ENCODE measurements around the gene CIB2.

The CIB2 gene

GRCh38 chr15:78083687-78084448 lies 47.4 kb downstream of the CIB2 start:
- TF ChIP-seq CTCF (IDR thresholded peaks at IDR 0.05; ENCODE audit: low read depth, low read length), result no peak
- H3K4me3 ChIP-seq (ENCODE audit: low read depth, low read length), result no peak overlapping the region

DNA sequence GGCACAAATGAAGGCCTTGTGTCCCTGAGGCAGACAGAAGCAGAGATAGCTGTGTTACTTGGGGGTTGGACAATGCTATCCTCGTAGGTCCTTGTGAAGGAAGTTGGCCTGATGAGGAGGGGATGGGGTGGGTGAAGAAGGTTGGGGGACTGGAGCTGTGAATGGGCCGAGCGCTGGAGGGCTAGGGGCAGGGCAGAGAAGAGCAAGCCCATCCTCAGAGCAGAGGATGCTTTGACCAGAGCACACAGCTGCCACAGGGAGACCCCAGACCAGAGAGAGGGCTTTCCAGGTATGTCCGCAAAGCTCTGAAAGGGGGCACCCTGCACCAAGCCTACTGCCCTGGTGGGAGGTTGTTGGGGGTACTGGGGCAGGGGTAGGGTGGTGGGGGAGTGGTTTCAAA lies 48.1 kb downstream of the CIB2 start:
- H3K4me3 ChIP-seq (ENCODE audit: low read depth, low read length), result no peak overlapping the region
- no peak for TF ChIP-seq CTCF (IDR thresholded peaks at IDR 0.05; ENCODE audit: low read depth, low read length)

DNA sequence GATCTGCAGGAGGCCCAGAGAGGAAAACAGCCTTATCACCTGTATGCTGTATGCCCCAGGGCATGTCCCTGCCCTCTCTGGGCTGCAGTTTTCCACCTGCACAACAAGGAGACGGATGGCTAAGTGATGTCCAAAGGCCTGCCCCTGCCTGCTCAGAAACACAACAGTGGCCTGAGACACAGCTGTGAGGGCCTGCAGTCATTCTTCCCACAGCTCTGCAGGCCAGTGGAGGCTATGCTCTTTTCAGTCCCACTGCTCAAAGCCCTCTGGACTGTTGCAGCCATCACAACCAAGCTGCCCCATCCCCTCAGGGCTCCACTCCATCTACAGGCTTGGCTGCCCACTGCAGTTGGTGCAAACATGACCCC lies 48.5 kb downstream of the CIB2 start:
- TF ChIP-seq CTCF (IDR thresholded peaks at IDR 0.05; ENCODE audit: low read depth, low read length), result no peak

GRCh38 chr15:78082106-78082742 lies 49.0 kb downstream of the CIB2 start:
- no peak for TF ChIP-seq CTCF (IDR thresholded peaks at IDR 0.05; ENCODE audit: low read depth, low read length)
- no peak overlapping the region for H3K4me3 ChIP-seq (ENCODE audit: low read depth, low read length)

More for the DNA sequence above, 48.5 kb downstream of the CIB2 start:
- no peak overlapping the region for H3K4me3 ChIP-seq (ENCODE audit: low read depth, low read length)

DNA sequence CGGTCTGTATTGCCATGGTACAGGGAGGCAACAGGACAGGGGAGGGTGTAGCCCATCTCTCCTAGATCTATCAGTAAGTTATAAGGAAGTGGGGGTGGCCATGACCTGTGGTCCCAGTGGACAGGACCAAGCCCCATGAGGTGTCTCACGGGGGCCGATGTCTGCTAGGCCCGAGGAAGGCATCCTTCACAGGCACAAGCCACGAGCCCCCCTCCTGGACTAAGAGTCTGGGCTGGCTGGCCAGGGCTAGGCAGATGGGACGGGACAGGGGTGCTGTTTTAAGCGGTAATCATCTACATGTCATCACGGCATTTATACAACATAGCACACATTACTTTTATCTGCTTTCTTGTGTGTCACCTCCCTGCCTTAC lies 51.2 kb downstream of the CIB2 start:
- H3K4me3 ChIP-seq (ENCODE audit: low read depth, low read length), result no peak overlapping the region
- no peak for TF ChIP-seq CTCF (IDR thresholded peaks at IDR 0.05; ENCODE audit: low read depth, low read length)

DNA sequence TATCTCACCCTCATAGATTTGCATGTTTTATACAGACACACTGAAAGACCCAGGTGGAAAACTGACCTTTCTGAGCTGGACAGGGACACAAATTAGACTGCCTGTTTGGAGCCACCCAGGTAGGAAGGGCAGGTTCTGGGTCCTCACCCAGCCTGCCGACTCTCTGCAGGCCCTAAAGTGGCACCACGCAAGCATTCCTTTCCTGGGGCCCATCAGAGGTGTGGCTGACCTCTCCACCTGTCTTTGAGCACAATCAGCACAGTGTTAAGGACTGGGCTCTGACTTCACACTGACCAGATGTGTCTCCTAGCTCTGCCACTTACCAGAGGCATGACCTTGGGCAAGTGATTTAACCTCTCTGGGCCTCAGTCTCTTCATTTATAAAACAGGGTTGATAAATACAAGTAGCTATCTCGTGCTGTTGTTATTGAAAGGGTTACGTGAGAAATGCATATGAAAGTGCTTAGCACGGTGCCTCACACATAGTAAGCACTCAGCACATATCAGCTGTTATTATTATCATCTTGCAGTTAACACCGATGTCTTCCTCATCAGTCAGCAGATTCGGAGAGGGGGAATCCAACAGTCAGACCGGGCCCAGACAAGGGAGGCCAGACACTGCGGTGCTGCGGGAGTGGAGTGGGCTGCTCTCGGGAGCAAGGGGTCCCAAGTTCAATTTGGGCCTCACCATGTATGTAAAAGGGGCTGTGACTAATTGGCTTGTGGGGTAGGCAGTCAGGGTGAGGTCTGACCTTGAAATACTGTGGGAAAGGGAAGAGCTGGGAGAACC lies 51.8 kb downstream of the CIB2 start:
- TF ChIP-seq CTCF (IDR thresholded peaks at IDR 0.05; ENCODE audit: low read depth, low read length), result no peak
- H3K4me3 ChIP-seq (ENCODE audit: low read depth, low read length), result no peak overlapping the region

- peak overlapping the region; percentile 50 for H3K4me3 ChIP-seq (ENCODE audit: low read depth, low read length)
- no peak for TF ChIP-seq CTCF (IDR thresholded peaks at IDR 0.05; ENCODE audit: low read depth, low read length)
Observed at GRCh38 chr15:78077871-78078210, 53.4 kb downstream of the CIB2 start.
